GM19351 (cell line): Measurements from ENCODE around the gene TEAD1.

Experiments used
- ATAC-seq: cut with Tn5 transposase; IDR thresholded peaks from one replicate; pipeline ENCODE4 v1.9.1; 2021; ENCODE audit warnings: mild to moderate bottlenecking, moderate library complexity; ENCODE audit not compliant: unreplicated experiment

The TEAD1 gene

GRCh38 chr11:12829540-12830314, 155.5 kb downstream of the TEAD1 start:
- ATAC-seq = no peak

- no peak for ATAC-seq
Measured at GRCh38 chr11:12831471-12832202, 157.4 kb downstream of the TEAD1 start.

- no peak for ATAC-seq
Measured at GRCh38 chr11:12832480-12833224, 158.4 kb downstream of the TEAD1 start.

- no peak for ATAC-seq
Measured at GRCh38 chr11:12834166-12834565, 159.9 kb downstream of the TEAD1 start.

- ATAC-seq = no peak
Measured at GRCh38 chr11:12834630-12835029, 160.4 kb downstream of the TEAD1 start.

GRCh38 chr11:12835286-12835685, 161.1 kb downstream of the TEAD1 start:
- no peak for ATAC-seq

GRCh38 chr11:12838463-12839123, 164.4 kb downstream of the TEAD1 start:
- no peak for ATAC-seq

GRCh38 chr11:12840871-12841660, 166.8 kb downstream of the TEAD1 start:
- no peak for ATAC-seq

- peak; percentile 65 for ATAC-seq
Measured at GRCh38 chr11:12841946-12842630, 167.9 kb downstream of the TEAD1 start.

GRCh38 chr11:12842933-12843636, 168.9 kb downstream of the TEAD1 start:
- ATAC-seq = no peak

GRCh38 chr11:12845163-12845562, 170.9 kb downstream of the TEAD1 start:
- ATAC-seq = no peak

- ATAC-seq = no peak
Measured at GRCh38 chr11:12845739-12846358, 171.6 kb downstream of the TEAD1 start.

- no peak for ATAC-seq
Measured at GRCh38 chr11:12846786-12847615, 172.8 kb downstream of the TEAD1 start.

- ATAC-seq = no peak
Measured at GRCh38 chr11:12848413-12848812, 174.2 kb downstream of the TEAD1 start.

- ATAC-seq = no peak
Measured at GRCh38 chr11:12853325-12853651, 179.1 kb downstream of the TEAD1 start.

- no peak for ATAC-seq
Measured at GRCh38 chr11:12853652-12854296, 179.6 kb downstream of the TEAD1 start.

GRCh38 chr11:12854297-12854661, 180.1 kb downstream of the TEAD1 start:
- no peak for ATAC-seq
